ENCODE data around the gene SRSF7. TPM values are rescaled to one million over a fixed set of nuclear protein-coding genes. Genes with fewer than 3 reads are reported as not detected.

Gene SRSF7
- total RNA-seq, 5 donors from 2014 or later (not counting 1 experiment from before 2014, with no cell fraction given), result 252 to 649 (median 265) TPM

DNA sequence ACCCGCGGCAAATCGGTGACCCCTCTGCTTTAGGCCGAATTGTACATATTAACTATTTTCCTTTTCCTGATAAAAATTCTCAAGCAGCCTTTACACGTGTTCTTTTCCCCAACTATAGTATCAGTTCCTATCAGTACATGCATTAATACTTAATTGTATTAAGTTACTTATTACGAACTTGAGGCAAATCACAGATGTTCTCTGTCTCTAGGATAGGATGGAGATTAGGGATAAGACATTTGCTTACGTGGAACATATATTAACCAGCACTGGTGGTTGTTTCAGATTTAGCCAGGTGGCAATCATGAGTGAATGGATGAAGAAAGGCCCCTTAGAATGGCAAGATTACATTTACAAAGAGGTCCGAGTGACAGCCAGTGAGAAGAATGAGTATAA, 27.5 kb upstream of the SRSF7 start:
- ChIA-PET CTCF (no interaction called here), POLR2A (interaction anchor here (0.5 to 2.7 kb wide), 3 partner anchors 27 to 233 kb away, joined by 8 to 41 read pairs (median 13); partner anchors contain the start of gene SRSF7 (in 2 of the 2))
- peak overlapping the region; percentile 62 to 83 for H3K4me3 ChIP-seq (ENCODE audit: control insufficient read depth in 1 of 2, extremely low read depth in 1 of 2, low read length in 1 of 2)
- peaks cover 0 to 14% of the 10 kb centered on the region in 2 donors for H3K36me3 ChIP-seq (ENCODE audit: control insufficient read depth in 2 of 2, extremely low read depth in 1 of 2, insufficient read depth in 1 of 2, low read length in 1 of 2)
- no peak for DNase-seq
- Mint-ChIP-seq H3K4me1 (peaks cover 12 to 17% (median 13%) of the 10 kb centered on the region in 3 donors), H3K27me3 (peaks cover 9 to 15% of the 10 kb centered on the region in 2 donors), H3K4me3 (peak overlapping the region; percentile 96 to 100 (median 97)), H3K9me3 (no peaks in the 10 kb centered on the region), H3K36me3 (peaks cover 10% of the 10 kb centered on the region), H3K27ac (peak overlapping the region; percentile 93 to 97)
- WGBS (ENCODE audit: insufficient coverage), result 100% methylated on average over 1 of the region's 8 CpGs
- peaks cover 8 to 18% of the 10 kb centered on the region in 2 experiments for H3K4me1 ChIP-seq (ENCODE audit: control insufficient read depth in 1 of 2, extremely low read depth in 1 of 2, insufficient read depth in 2 of 2, low read length in 2 of 2)
- H3K27ac ChIP-seq (ENCODE audit: low read length), result peak overlapping the region; percentile 72
- ATAC-seq (replicated peaks in 1 of 4), result no peak
- no peaks in the 10 kb centered on the region for H3K9me3 ChIP-seq
- H3K27me3 ChIP-seq (replicated peaks in 1 of 2; ENCODE audit: control insufficient read depth in 2 of 2, extremely low read depth in 1 of 2, insufficient read depth in 2 of 2, low read length in 1 of 2), result no peaks in the 10 kb centered on the region

DNA sequence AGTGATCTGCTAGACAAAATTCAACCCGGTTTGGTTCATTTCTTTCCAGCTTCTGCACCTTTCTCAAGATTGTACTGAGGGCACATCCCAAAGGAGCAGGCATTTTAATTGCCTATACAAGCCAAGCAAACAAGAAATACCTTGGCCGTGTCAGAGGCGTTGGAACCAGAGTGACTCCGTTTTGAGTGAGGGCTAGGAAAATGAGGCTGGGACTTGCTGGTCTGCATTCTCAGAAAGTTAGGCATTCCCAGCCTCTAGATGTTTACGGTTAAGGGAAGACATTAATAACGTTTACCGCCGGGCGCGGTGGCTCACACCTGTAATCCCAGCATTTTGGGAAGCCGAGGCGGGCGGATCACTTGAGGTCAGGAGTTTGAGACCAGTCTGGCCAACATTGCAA, 25.4 kb upstream of the SRSF7 start:
- H3K4me3 Mint-ChIP-seq, result peak overlapping the region in 2 of 3 donors; percentile 19 to 44
- POLR2A ChIA-PET, result interaction anchor here (1.0 to 1.2 kb wide), 3 partner anchors 25 to 33 kb away, joined by 3 to 5 read pairs (median 5); partner anchors contain the start of gene SRSF7 (in 2 of the 2)
- Histone ChIP-seq H3K36me3 (ENCODE audit: control insufficient read depth in 2 of 2, extremely low read depth in 1 of 2, insufficient read depth in 1 of 2, low read length in 1 of 2) (peaks cover 0 to 7% of the 10 kb centered on the region in 2 donors), H3K9me3 (no peaks in the 10 kb centered on the region), H3K27ac (ENCODE audit: low read length) (no peak overlapping the region), H3K27me3 (replicated peaks in 1 of 2; ENCODE audit: control insufficient read depth in 2 of 2, extremely low read depth in 1 of 2, insufficient read depth in 2 of 2, low read length in 1 of 2) (no peaks in the 10 kb centered on the region), H3K4me1 (ENCODE audit: control insufficient read depth in 1 of 2, extremely low read depth in 1 of 2, insufficient read depth in 2 of 2, low read length in 2 of 2) (peaks cover 8 to 18% of the 10 kb centered on the region in 2 experiments), H3K4me3 (ENCODE audit: control insufficient read depth in 1 of 2, extremely low read depth in 1 of 2, low read length in 1 of 2) (no peak overlapping the region)
- DNase-seq, result no peak
- no peak for ATAC-seq (replicated peaks in 1 of 4)
- peaks cover 5% of the 10 kb centered on the region for H3K36me3 Mint-ChIP-seq
- H3K27ac Mint-ChIP-seq, result no peak overlapping the region
- peaks cover 12 to 17% (median 13%) of the 10 kb centered on the region in 3 donors for H3K4me1 Mint-ChIP-seq
- H3K27me3 Mint-ChIP-seq, result peaks cover 9 to 15% of the 10 kb centered on the region in 2 donors
- 94% methylated on average over 12 of the region's 13 CpGs for WGBS (ENCODE audit: insufficient coverage)
- no peaks in the 10 kb centered on the region for H3K9me3 Mint-ChIP-seq
- CTCF ChIA-PET, result interaction anchor here in 1 of 2 donors (0.6 kb wide), 1 partner anchor 188 kb away, joined by 3 read pairs; no protein-coding TSS in a partner anchor

DNA sequence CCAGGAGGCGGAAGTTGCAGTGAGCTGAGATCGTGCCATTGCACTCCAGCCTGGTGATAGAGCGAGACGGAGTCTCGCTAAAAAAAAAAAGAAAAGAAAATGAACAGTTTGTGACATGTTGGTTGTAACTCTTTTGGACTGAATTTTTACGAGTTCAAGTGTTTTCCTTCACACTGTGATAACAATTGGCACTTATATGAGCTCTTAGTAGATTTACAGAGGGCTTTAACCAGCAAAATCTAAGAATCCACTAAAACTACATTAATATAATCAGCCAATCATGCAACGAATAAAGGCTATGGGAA, 24.7 kb upstream of the SRSF7 start:
- H3K9me3 ChIP-seq, result no peaks in the 10 kb centered on the region
- no peak overlapping the region for H3K27ac Mint-ChIP-seq
- H3K27me3 ChIP-seq (replicated peaks in 1 of 2; ENCODE audit: control insufficient read depth in 2 of 2, extremely low read depth in 1 of 2, insufficient read depth in 2 of 2, low read length in 1 of 2), result no peaks in the 10 kb centered on the region
- peaks cover 12 to 15% (median 13%) of the 10 kb centered on the region in 3 donors for H3K4me1 Mint-ChIP-seq
- ATAC-seq (replicated peaks in 1 of 4) (no peak), DNase-seq (no peak)
- peaks cover 8 to 18% of the 10 kb centered on the region in 2 experiments for H3K4me1 ChIP-seq (ENCODE audit: control insufficient read depth in 1 of 2, extremely low read depth in 1 of 2, insufficient read depth in 2 of 2, low read length in 2 of 2)
- CTCF ChIA-PET, result interaction anchor here in 1 of 2 donors (0.6 kb wide), 1 partner anchor 188 kb away, joined by 3 read pairs; no protein-coding TSS in a partner anchor
- H3K36me3 ChIP-seq (ENCODE audit: control insufficient read depth in 2 of 2, extremely low read depth in 1 of 2, insufficient read depth in 1 of 2, low read length in 1 of 2), result peaks cover 0 to 2% of the 10 kb centered on the region in 2 donors
- no peak overlapping the region for H3K4me3 ChIP-seq (ENCODE audit: control insufficient read depth in 1 of 2, extremely low read depth in 1 of 2, low read length in 1 of 2)
- 98% methylated on average over 5 of the region's 7 CpGs for WGBS (ENCODE audit: insufficient coverage)
- H3K27ac ChIP-seq (ENCODE audit: low read length), result no peak overlapping the region
- H3K36me3 Mint-ChIP-seq, result no peaks in the 10 kb centered on the region
- H3K9me3 Mint-ChIP-seq, result no peaks in the 10 kb centered on the region
- POLR2A ChIA-PET, result interaction anchor here in 1 of 2 donors (1.0 to 1.2 kb wide), 2 partner anchors 24 to 32 kb away, joined by 3 to 5 read pairs; partner anchors contain the start of gene SRSF7
- H3K27me3 Mint-ChIP-seq, result peaks cover 9 to 15% of the 10 kb centered on the region in 2 donors
- H3K4me3 Mint-ChIP-seq, result peak overlapping the region in 1 of 3 donors; percentile 19

DNA sequence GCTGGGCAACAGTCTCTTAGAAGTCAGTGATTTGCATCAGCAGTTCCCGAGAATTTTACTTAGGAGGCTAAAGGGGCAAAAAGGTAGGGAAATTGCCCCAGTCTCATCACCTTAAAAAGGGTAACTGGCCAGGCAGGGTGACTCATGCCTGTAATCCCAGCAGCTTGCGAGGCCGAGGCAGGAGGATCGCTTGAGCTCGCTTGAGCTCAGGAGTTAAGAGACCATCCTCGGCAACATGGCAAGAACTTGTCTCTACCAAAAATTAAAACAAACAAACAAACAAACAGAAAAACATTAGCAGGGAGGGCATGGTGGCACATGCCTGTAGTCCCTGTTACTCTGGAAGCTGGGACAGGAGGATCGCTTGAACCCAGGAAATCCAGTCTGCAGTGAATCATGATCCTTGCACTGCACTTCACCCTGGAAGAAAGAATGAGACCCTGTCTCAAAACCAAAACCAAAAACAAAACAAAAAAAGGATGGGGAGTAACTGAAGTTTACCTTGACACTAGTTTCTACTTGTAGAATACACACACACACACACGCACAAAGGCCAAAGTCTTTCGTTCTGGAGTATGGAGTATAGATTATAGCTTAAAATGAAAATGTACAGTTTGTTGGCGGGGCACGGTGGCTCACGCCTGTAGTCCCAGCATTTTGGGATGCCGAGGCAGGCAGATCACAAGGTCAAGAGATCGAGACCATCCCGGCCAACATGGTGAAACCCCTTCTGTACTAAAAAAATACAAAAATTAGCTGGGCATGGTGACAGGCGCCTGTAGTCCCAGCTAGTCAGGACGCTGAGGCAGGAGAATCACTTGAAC, 24.1 kb upstream of the SRSF7 start:
- H3K27ac Mint-ChIP-seq, result no peak overlapping the region
- Histone ChIP-seq H3K9me3 (no peaks in the 10 kb centered on the region), H3K27me3 (replicated peaks in 1 of 2; ENCODE audit: control insufficient read depth in 2 of 2, extremely low read depth in 1 of 2, insufficient read depth in 2 of 2, low read length in 1 of 2) (no peaks in the 10 kb centered on the region), H3K27ac (ENCODE audit: low read length) (no peak overlapping the region), H3K4me1 (ENCODE audit: control insufficient read depth in 1 of 2, extremely low read depth in 1 of 2, insufficient read depth in 2 of 2, low read length in 2 of 2) (peaks cover 8 to 18% of the 10 kb centered on the region in 2 experiments), H3K4me3 (ENCODE audit: control insufficient read depth in 1 of 2, extremely low read depth in 1 of 2, low read length in 1 of 2) (no peak overlapping the region), H3K36me3 (ENCODE audit: control insufficient read depth in 2 of 2, extremely low read depth in 1 of 2, insufficient read depth in 1 of 2, low read length in 1 of 2) (no peaks in the 10 kb centered on the region)
- H3K36me3 Mint-ChIP-seq, result no peaks in the 10 kb centered on the region
- WGBS (ENCODE audit: insufficient coverage), result 91% methylated on average over 7 of the region's 17 CpGs
- no peak for ATAC-seq (replicated peaks in 1 of 4)
- ChIA-PET POLR2A (interaction anchor here (0.6 to 1.9 kb wide), 5 partner anchors 12 to 32 kb away, joined by 3 to 8 read pairs (median 5); partner anchors contain the start of gene SRSF7 (in 2 of the 2)), CTCF (no interaction called here)
- no peak for DNase-seq
- peaks cover 9 to 15% of the 10 kb centered on the region in 2 donors for H3K27me3 Mint-ChIP-seq
- no peaks in the 10 kb centered on the region for H3K9me3 Mint-ChIP-seq
- H3K4me1 Mint-ChIP-seq, result peaks cover 12 to 15% (median 13%) of the 10 kb centered on the region in 3 donors
- peak overlapping the region in 1 of 3 donors; percentile 19 for H3K4me3 Mint-ChIP-seq

DNA sequence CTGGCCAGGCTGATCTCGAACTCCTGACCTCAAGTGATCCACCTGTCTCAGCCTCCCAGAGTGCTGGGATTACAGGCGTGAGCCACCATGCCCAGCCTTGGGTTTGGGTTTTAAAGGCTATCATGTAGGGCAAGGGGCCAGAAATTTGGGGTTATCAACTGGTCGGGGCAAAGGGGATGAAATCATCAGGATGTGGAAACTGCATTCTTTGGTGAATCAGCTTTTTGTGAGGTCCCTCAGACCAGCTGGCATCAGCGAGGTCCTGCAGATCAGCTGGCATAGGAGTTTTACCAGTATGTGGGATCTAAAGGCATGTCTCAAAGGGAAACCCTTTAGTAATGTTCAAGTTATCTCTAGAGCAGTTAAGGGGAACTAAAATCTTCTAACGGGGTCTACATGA, 20.5 kb upstream of the SRSF7 start:
- H3K4me1 ChIP-seq (ENCODE audit: control insufficient read depth in 1 of 2, extremely low read depth in 1 of 2, insufficient read depth in 2 of 2, low read length in 2 of 2), result no peaks in the 10 kb centered on the region
- no peaks in the 10 kb centered on the region for H3K4me1 Mint-ChIP-seq
- no peaks in the 10 kb centered on the region for H3K36me3 ChIP-seq (ENCODE audit: control insufficient read depth in 2 of 2, extremely low read depth in 1 of 2, insufficient read depth in 1 of 2, low read length in 1 of 2)
- WGBS (ENCODE audit: insufficient coverage), result 76% methylated on average over 4 of the region's 5 CpGs
- H3K27ac ChIP-seq (ENCODE audit: low read length), result no peak overlapping the region
- ChIA-PET POLR2A (interaction anchor here (0.5 to 0.7 kb wide), 3 partner anchors 9 to 33 kb away, joined by 5 to 6 read pairs (median 5); no protein-coding TSS in a partner anchor), CTCF (no interaction called here)
- H3K27me3 Mint-ChIP-seq, result peaks cover 9 to 15% of the 10 kb centered on the region in 2 donors
- H3K27me3 ChIP-seq (replicated peaks in 1 of 2; ENCODE audit: control insufficient read depth in 2 of 2, extremely low read depth in 1 of 2, insufficient read depth in 2 of 2, low read length in 1 of 2), result no peaks in the 10 kb centered on the region
- DNase-seq, result no peak
- H3K9me3 Mint-ChIP-seq, result no peaks in the 10 kb centered on the region
- no peak for ATAC-seq (replicated peaks in 1 of 4)
- no peaks in the 10 kb centered on the region for H3K9me3 ChIP-seq
- no peak overlapping the region for H3K27ac Mint-ChIP-seq
- no peaks in the 10 kb centered on the region for H3K36me3 Mint-ChIP-seq
- H3K4me3 Mint-ChIP-seq, result no peak overlapping the region
- no peak overlapping the region for H3K4me3 ChIP-seq (ENCODE audit: control insufficient read depth in 1 of 2, extremely low read depth in 1 of 2, low read length in 1 of 2)

DNA sequence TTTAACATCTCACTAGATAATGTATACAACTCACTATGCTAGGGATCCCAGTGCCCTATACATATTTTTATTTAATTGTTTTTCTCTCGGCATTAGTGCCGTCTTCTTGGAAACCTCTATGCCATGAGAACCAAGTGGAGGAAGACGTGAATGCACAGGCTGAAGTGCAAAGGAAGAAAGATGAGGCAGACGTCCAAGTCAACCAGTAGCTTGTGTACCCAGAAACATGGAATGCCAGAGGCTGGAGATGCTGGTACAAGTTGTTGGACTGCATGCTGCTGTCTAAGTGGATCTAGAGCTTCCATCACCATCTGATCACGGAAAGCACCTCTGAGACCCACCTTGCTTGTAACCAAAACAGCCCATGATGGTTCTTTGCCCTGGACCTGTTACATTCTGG, 14.4 kb upstream of the SRSF7 start:
- H3K9me3 Mint-ChIP-seq, result no peaks in the 10 kb centered on the region
- H3K27ac Mint-ChIP-seq, result no peak overlapping the region
- H3K36me3 Mint-ChIP-seq, result no peaks in the 10 kb centered on the region
- no peak overlapping the region for H3K4me3 Mint-ChIP-seq
- Histone ChIP-seq H3K4me3 (ENCODE audit: control insufficient read depth in 1 of 2, extremely low read depth in 1 of 2, low read length in 1 of 2) (no peak overlapping the region), H3K9me3 (no peaks in the 10 kb centered on the region), H3K4me1 (ENCODE audit: control insufficient read depth in 1 of 2, extremely low read depth in 1 of 2, insufficient read depth in 2 of 2, low read length in 2 of 2) (no peaks in the 10 kb centered on the region), H3K27me3 (replicated peaks in 1 of 2; ENCODE audit: control insufficient read depth in 2 of 2, extremely low read depth in 1 of 2, insufficient read depth in 2 of 2, low read length in 1 of 2) (no peaks in the 10 kb centered on the region), H3K27ac (ENCODE audit: low read length) (no peak overlapping the region), H3K36me3 (ENCODE audit: control insufficient read depth in 2 of 2, extremely low read depth in 1 of 2, insufficient read depth in 1 of 2, low read length in 1 of 2) (no peaks in the 10 kb centered on the region)
- no peaks in the 10 kb centered on the region for H3K4me1 Mint-ChIP-seq
- CTCF ChIA-PET, result interaction anchor here in 1 of 2 donors (1.5 kb wide), 1 partner anchor 14 kb away, joined by 3 read pairs; the partner anchor contains the start of gene SRSF7
- WGBS (ENCODE audit: insufficient coverage), result 96% methylated on average over 4 of the region's 5 CpGs
- POLR2A ChIA-PET, result interaction anchor here in 1 of 2 donors (0.5 kb wide), 1 partner anchor 14 kb away, joined by 3 read pairs; the partner anchor contains the start of gene SRSF7
- ATAC-seq (replicated peaks in 1 of 4), result no peak
- no peaks in the 10 kb centered on the region for H3K27me3 Mint-ChIP-seq
- DNase-seq, result no peak

Data from T-cell (primary cell).